HG02973 (cell line): ENCODE measurements around the gene BEND6.
A peak's percentile ranks its signal among the peaks of the same experiment; 100 is the strongest.
"Not testable (repeated sequence)": the region's sequence is repeated elsewhere in the genome, so short reads cannot be mapped to it uniquely, and the experiment has no call there.

Experiments
- ATAC-seq: cut with Tn5 transposase; IDR thresholded peaks from one replicate; pipeline ENCODE4 v1.9.1; 2021; ENCODE audit warnings: moderate library complexity; ENCODE audit not compliant: unreplicated experiment

Gene BEND6

DNA sequence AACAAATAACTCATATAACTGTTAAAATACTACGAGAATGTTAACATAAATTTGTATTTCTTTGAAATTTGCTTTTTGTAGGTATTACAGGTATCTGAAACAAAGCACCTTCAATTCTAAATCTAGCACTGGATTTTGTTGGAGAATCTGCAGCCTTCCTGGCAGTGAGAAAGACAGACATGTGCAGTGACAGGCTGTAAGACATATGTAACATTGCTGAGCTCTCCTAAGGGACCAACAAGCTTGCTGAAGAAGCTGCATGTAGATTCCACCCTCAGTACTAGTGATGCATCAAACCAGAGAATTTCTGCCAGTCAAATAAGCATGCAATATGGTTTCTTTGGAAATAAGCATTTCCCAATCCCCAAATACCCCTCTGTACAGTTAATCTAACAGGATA, 71.1 kb downstream of the BEND6 start:
- ATAC-seq, result no peak

DNA sequence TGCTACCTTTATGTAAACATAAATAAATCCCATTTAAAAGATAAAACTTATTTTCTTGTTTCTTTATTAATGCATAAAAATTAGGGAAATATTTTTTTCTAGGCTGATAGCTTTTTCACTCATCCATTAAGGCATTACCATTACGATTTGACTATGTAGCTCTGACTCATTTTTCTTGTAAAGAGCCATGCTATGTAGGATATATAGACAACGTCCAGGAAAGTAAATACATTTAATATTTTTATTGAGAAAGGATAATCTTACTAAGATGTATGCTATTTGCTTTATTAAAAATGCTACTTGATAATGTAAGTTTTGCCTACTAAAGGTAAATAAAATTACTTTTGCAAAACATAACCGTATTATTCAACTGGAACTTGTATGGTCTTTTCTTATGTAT, 72.4 kb downstream of the BEND6 start:
- ATAC-seq, result no peak

DNA sequence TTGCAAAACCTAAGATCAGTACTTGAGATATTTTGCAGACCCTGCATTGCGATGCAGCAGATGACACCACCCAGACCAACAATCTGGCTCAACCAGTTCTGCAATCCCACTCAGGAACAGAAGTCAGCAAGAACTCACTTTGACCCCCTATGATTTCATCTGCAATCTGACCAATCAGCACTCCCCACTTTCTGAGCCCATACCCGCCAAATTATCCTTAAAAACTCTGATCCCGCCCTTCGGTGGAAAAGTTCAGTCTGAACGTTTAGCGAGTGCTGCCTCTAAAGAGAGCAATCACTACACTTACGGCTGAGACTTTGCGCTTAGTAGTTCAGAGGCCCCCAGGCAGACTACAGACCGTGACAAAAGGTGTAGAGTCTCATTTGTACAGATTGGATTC, 74.3 kb downstream of the BEND6 start:
- ATAC-seq, result no peak

DNA sequence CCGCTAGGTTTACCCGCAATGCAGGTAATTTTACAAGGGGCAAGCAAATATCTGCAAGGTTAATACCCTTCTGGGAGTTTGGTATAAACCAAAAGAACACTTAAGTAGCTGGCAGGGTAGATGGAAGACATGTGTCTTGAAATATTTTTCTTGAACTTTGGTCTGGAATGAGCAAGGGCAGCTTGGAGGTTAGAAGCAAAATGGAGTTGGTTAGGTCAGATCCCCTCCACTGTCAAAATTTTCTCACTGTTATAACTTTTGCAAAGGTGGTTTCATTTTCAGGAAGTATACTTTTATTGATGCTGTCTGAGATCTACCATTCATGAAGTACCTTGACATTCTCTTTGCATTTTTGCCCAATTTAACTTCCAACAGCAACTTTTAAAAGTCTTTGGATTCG, 78.3 kb downstream of the BEND6 start:
- ATAC-seq, result no peak

DNA sequence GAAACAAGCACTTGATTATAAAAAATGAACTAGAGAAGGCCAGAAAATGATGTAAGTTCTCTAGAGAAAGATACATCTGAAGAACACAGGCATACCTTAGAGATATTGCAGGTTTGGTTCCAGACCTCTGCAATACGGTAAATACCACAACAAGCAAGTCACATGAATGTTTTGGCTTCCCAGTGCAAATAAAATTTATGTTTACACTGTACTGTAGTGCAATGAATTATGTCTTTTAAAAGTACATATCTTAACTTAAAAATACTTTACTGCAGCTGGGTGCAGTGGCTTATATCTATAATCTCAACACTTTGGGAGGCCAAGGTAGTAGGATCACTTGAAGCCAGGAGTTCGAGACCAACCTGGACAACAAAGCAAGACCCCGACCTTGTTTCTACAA, 80.6 kb downstream of the BEND6 start:
- ATAC-seq, result no peak

DNA sequence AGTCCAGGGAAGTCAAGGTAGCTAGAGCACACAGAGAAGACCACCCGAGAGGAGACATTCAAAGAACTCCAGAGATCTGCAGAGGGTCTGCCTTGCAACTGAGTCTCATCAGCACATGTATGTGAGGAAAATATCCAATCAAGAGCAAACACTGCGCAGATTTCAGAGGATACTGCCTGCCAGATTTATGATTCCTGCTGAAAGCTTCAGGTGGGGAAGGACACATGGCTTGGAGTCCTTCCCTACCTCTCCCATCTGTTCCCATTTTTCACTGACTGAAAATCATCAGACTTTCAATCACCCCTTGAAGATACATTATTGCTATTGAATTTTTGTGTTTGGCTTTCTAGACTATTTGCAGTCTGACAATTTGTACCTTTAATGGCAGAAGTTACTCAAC, 84.0 kb downstream of the BEND6 start:
- ATAC-seq, result no peak

DNA sequence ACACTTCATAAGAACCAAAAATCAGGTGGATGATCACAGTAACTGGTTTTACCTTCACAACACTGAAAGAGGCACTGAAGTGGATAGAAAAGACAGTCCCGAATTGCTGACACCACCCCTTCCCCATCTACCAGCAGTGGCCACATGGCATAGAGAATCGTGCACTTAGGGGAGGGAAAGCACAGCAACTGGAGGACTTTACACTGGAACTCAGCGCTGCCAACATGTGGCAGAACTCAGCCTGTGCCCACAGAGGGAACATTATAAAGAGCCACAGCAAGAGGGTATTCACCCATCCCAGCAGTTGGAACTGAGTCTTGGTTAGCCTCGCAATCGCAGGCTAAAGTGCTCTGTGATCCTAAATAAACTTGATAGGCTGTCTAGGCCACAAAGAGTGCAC, 85.1 kb downstream of the BEND6 start:
- no peak for ATAC-seq

DNA sequence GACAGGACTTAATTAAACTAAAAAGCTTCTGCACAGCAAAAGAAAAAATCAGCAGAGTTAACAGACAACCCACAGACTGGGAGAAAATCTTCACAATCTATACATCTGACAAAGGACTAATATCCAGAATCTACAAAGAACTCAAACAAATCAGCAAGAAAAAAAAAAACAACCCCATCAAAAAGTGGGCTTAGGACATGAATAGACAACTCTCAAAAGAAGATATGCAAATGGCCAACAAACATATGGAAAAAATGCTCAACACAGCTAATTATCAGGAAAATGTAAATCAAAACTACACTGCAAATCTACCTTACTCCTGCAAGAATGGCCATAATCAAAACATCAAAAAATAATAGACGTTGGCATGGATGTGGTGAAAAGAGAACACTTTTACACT, 89.2 kb downstream of the BEND6 start:
- ATAC-seq, result not testable (repeated sequence)

DNA sequence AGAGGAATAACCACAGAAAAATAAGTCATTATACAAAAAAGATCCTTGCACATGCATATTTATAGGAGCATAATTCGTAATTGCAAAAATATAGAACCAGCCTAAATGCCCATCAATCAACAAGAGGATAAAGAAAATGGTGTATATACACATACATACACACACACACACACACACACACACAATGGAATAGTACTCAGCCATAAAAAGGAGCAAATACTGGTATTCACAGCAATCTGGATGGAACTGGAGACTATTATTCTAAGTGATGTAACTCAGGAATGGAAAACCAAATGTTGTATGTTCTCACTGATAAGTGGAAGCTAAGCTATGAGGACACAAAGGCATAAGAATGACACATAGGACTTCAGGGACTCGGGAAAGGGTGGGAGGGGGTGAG, 89.7 kb downstream of the BEND6 start:
- ATAC-seq, result no peak

DNA sequence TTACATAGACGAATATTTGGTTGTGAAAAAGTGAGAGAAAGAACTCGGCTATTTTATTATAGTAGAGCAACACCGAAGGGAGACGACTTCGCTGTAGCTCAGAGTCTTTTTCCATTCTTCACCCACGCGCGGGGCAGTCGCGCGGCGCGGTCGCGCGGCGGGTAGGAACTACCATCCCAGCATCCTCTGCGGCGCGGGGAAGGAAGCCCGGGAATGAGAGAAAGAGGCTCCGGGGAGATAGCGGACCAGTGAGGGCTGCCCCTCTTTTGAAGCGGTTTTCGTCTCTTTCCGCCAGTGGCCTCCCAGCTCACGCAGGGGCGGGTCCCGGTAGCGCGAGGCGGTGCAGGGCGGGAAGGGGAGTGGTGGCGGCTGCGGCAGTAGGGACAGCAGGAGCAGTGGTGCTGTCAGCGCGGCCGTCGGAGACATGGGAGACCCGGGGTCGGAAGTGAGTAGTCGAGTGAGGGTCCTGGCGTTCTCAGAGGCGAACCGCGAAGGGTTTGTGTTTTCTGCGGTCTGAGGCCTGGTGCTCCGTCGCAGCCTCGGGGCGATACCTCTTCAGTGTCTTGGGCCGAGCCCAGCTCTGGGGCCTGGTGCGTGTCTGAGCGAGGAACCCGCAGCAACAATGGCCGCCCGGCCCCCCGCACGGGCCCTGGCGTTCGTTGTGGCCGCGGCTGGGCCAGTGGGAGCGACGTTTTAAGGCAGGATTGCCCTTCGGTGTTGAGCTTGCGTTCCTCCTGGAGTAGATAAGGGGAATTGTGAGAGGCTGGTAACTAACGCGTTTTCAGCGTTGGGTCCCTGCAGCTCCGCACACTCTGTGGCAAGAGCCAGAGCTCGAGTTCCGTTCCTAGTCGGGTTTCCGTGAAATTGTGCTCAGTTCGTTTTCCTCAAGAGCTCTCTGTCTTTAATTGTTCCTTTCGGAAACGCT, 91.7 kb downstream of the BEND6 start, which contains the start of gene KIAA1586:
Gene KIAA1586, plus strand, starts transcription at position 362 of the 925 bp plus-strand sequence. Its CDS starts 63 bp downstream, at position 425.
- peak; percentile 85 for ATAC-seq

DNA sequence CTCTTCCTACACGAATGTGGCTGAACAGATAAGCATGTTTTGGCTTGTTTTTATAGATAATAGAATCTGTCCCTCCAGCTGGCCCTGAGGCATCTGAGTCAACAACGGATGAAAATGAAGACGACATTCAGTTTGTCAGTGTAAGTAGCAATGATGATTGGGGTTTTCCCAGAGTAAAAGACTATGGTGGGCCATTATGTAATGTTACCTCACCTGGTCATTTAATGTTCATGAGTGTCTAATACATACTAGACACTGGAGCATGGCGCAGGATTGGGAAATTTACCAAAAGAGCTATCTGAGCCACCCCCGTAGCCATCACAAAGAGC, 92.3 kb downstream of the BEND6 start:
- ATAC-seq, result peak; percentile 36

DNA sequence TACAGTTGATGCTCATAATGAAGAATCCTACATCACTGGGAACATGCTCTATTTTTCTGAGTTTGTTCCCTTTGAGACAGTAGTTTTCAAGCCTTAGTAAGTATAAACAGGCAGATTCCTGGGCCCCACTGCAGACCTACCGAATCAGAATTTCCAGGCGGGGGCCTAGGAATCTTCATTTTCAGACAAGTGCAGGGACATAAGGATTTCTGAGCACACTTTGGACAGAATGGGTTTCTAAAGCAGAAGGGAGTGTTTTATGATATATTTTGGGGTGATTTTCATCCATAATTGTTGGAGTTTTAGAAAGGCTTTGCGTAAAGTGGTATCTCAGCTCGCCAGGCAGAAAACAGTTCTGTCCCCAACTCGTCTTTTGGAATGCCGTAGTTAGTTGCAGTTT, 93.0 kb downstream of the BEND6 start:
- ATAC-seq, result not testable (repeated sequence)

DNA sequence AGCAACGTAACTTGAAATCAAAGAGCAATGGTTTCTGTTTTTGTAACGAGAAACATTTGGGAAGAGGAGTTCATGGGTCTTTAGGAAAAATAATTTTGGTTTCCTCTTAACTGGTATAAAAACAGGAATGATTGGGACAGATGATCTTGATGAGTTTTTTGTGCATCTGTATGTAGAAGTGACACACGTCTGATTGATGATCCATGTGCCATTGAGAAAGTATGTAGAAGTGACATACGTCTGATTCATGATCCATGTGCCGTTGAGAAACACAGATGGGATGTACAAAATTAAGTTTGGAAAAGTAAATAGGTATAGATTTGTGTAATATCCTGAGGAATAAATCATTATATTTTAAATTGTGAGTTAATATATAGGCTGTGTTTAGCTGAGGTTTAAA, 93.7 kb downstream of the BEND6 start:
- no peak for ATAC-seq

DNA sequence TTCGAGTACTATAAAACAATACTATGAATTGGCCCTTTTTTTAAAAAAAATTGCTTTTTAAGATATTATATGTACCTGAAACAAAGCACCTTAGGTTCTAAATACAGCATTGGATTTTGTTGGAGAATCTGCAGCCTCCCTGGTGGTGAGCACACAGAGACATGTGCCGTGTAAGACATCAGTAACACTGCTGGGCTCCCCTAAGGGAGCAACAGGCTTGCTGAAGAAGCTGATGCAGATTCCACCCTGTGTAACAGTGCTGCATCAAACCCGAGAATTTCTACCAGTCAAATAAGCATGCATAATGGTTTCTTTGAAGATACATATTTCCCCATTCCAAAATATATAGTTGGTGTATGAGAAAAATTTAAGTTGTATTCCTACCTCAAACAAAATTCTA, 108.9 kb downstream of the BEND6 start:
- no peak for ATAC-seq

DNA sequence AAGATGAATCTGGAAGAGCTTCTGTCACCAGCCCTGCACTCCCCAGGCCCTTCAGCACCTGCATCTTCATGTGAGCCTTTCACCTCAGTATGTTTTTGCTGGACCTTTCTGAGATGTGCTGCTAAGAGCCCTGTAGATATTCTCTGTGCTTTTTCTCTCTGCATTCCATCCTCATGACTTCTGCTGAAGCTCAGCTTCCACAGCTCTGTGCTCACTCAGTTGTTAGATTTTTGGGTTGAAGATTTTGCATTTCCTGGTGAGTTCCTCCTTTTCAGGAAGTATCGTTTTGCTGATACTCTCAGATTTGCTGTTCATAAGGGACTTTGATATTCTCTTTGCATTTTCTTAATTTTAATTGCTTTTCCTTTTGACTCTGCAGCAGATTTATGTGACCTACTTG, 109.9 kb downstream of the BEND6 start:
- ATAC-seq, result no peak

DNA sequence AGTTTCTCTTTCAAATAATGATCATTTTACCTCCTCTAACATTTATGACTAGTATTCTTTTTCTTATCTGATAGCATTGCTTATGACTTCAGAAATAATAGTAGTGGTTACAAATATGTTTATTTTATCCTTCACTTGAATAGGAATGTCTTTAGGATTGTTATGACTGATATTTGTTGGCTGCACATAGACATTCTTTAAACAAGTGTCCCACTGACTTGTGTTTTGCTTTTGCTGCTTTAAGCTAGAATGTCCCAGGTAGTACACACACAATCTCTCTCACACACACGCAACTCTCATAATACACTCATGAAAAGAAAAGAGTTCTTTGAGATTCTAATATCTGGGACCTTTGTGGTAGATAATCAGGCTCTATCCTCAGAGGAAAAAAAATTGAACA, 113.2 kb downstream of the BEND6 start:
- no peak for ATAC-seq

DNA sequence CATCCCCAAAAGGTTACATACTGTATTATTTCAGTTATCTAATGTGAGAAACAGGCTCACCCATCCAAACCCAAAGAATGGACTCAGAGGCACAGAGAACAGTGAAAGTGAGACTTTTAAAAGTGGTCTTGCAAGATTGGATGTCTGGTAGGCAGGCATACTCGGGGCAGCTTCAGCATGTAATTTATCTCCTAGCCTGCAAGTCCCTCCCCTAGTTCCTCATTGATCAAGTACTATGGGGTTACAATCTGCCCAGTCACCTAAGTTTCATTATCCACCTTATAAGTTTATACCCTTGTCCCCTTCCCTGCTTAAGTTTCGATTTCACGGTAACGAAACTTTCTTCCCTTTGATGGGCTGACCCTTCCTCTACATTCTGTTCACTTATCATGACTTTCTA, 114.3 kb downstream of the BEND6 start:
- no peak for ATAC-seq

DNA sequence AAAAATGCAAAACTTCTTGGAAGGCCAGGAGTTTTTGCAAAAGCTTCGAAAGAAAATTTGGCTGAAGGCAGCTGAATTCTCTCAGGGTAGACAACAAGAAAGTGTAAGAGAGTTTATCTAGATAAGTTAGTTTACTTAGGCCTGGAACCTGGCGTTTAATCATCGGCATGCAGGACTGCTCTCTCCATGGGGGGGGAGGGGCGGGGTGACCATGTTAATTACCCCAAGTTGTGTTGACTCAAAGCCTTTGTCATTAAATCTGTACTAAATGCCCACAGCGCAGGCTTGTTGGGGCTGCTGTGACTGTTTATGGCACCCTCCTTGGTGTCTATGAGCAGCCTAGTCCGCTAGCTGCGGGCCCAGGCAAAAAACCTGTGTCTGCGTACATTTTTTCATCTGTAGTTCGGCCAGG, 115.0 kb downstream of the BEND6 start:
- ATAC-seq, result no peak

DNA sequence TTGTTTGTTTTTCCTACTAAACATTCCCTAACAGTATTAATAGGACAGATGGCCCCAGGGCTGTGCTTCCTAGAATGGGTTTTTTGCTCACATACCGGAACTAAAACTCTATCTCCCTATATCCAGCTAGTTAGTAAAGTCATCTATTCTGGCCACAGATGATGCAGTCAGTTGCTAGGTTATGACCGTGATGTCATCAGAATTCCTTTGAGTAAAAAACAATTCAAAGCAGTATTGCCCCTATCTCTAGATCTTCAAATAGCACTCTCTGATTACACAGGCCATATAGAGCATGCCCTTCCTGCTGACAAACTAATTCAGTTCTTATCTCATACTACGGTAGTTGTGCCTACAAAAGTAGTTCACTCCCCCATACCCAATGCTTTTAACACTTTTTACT, 117.2 kb downstream of the BEND6 start:
- ATAC-seq, result no peak

DNA sequence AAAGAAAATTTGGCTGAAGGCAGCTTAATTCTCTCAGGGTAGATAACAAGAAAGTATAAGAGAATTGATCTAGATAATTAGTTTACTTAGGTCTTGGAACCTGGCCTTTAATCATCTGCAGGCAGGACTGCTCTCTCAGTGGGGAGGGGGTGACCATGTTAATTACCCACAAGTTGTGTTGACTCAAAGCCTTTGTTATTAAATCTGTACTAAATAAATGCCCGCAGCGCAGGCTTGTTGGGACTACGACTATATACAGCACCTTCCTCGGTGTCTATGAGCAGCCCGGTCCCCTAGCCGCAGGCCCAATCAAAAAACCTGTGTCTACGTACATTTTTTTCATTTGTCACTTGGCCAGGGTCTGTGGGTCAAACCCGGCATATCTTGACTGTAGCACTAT, 119.5 kb downstream of the BEND6 start:
- no peak for ATAC-seq

DNA sequence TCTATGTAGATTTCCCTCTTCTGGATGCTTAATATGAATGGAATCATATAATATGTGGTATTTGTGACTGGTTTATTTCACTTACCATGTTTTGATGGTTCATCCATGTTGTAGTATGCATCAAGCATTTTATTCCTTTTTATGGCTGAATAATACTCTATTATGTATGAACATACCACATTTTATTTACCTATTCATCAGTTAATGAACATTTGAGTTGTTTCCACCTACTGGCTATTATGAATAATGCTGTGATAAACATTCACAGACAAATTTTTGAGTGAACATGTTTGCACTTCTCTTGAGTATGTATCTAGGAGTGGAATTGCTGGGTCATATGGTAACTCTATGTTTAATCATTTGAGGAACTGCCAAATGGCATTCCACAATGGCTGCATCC, 120.2 kb downstream of the BEND6 start:
- no peak for ATAC-seq
